K562 (cell line): ENCODE results near the gene INSYN2B. TPM values are rescaled to one million over a fixed set of nuclear protein-coding genes. Genes with fewer than 3 reads are reported as not detected.
A peak's percentile ranks its signal among the peaks of the same experiment; 100 is the strongest.

ENCODE experiments used
- ATF2 ChIP-seq: sonication (generic); formaldehyde crosslinking; IDR thresholded peaks from 2 replicates; pipeline ENCODE4 v1.8.1; 2022; ENCODE audit warnings: missing genetic modification reagents
- BACH1 ChIP-seq: fragments of 200-800 bp; sonication (Bioruptor generic); IDR thresholded peaks from 2 replicates; pipeline ENCODE4 v1.6.1; 2016; ENCODE audit warnings: missing genetic modification characterization, missing compliant biosample characterization
- BRD9 ChIP-seq: fragments of 450-650 bp; IDR thresholded peaks from 2 replicates; pipeline ENCODE4 v1.6.1; 2018; ENCODE audit warnings: low read depth; ENCODE audit not compliant: partially characterized antibody
- CTCF ChIP-seq, 3 experiments: IDR thresholded peaks in 2 of 3; conservative IDR thresholded peaks in 1 of 3; 2 replicates each; pipeline ENCODE4 v1.5.1; 2011 to 2012; ENCODE audit warnings: low read length in 3 of 3, mild to moderate bottlenecking in 3 of 3, control low read depth in 2 of 3, improper control_type of control experiment in 1 of 3, inconsistent platforms in 1 of 3, low read depth in 1 of 3, mixed read lengths in 1 of 3, moderate library complexity in 1 of 3; ENCODE audit not compliant: insufficient read depth in 2 of 3
- E2F1 ChIP-seq: sonication (generic); formaldehyde crosslinking; IDR thresholded peaks from 2 replicates; pipeline ENCODE4 v1.8.1; 2023; ENCODE audit warnings: mild to moderate bottlenecking, missing genetic modification reagents, moderate library complexity
- EGR1 ChIP-seq: fragments of 450-650 bp; conservative IDR thresholded peaks from 2 replicates; pipeline ENCODE4 v1.6.1; 2017; ENCODE audit warnings: mild to moderate bottlenecking
- FOXA1 ChIP-seq: fragments of 450-650 bp; IDR thresholded peaks from 2 replicates; pipeline ENCODE4 v1.6.1; 2016; ENCODE audit warnings: mild to moderate bottlenecking, borderline replicate concordance
- HMG20A ChIP-seq: fragments of 450-650 bp; formaldehyde crosslinking; conservative IDR thresholded peaks from 2 replicates; pipeline ENCODE4 v1.4.0; 2020; ENCODE audit warnings: mild to moderate bottlenecking, mixed read lengths
- ILK ChIP-seq: fragments of 450-650 bp; IDR thresholded peaks from 2 replicates; pipeline ENCODE4 v1.6.1; 2016; ENCODE audit warnings: missing genetic modification characterization, low read depth, mild to moderate bottlenecking, missing compliant biosample characterization, moderate library complexity, borderline replicate concordance
- KHSRP ChIP-seq: fragments of 450-650 bp; IDR thresholded peaks from 2 replicates; pipeline ENCODE4 v1.6.1; 2017
- L3MBTL2 ChIP-seq: fragments of 450-650 bp; IDR thresholded peaks from 2 replicates; pipeline ENCODE4 v1.6.1; 2016; ENCODE audit warnings: mild to moderate bottlenecking, moderate library complexity
- MAFF ChIP-seq: IDR thresholded peaks from 2 replicates; pipeline ENCODE4 v1.6.1; 2012; ENCODE audit warnings: low read length, improper control_type of control experiment
- MAFG ChIP-seq: fragments of 450-650 bp; conservative IDR thresholded peaks from 2 replicates; pipeline ENCODE4 v1.6.1; 2016; ENCODE audit warnings: missing genetic modification characterization, missing compliant biosample characterization
- MXD1 ChIP-seq: fragments of 250-450 bp; sonication (Bioruptor Pico); IDR thresholded peaks from 2 replicates; pipeline ENCODE4 v1.8.0; 2021; ENCODE audit warnings: borderline replicate concordance, mild to moderate bottlenecking, moderate library complexity; ENCODE audit not compliant: poor library complexity, severe bottlenecking
- MXI1 ChIP-seq: IDR thresholded peaks from 2 replicates; pipeline ENCODE4 v1.6.1; 2011; ENCODE audit warnings: low read depth, mild to moderate bottlenecking, improper control_type of control experiment, low read length
- NCOR1 ChIP-seq: fragments of 450-650 bp; IDR thresholded peaks from 2 replicates; pipeline ENCODE4 v1.6.1; 2016; ENCODE audit warnings: mild to moderate bottlenecking, moderate library complexity
- NFE2L1 ChIP-seq: fragments of 450-650 bp; IDR thresholded peaks from 2 replicates; pipeline ENCODE4 v1.6.1; 2016; ENCODE audit warnings: missing genetic modification characterization, low read depth, mild to moderate bottlenecking, missing compliant biosample characterization, moderate library complexity, borderline replicate concordance
- NR2C1 ChIP-seq, 2 experiments: fragments of 450-650 bp; IDR thresholded peaks; 2 replicates each; pipeline ENCODE4 v1.6.1; 2017; ENCODE audit warnings: mild to moderate bottlenecking in 2 of 2, antibody characterized with exemption in 1 of 2, inconsistent platforms in 1 of 2, missing compliant biosample characterization in 1 of 2, missing genetic modification characterization in 1 of 2
- OTX1 ChIP-seq: fragments of 450-650 bp; formaldehyde crosslinking; IDR thresholded peaks from 2 replicates; pipeline ENCODE4 v1.4.0; 2022; ENCODE audit warnings: mild to moderate bottlenecking
- PYGO2 ChIP-seq: fragments of 450-650 bp; IDR thresholded peaks from 2 replicates; pipeline ENCODE4 v1.6.1; 2016; ENCODE audit warnings: mild to moderate bottlenecking, missing genetic modification characterization, moderate library complexity, missing compliant biosample characterization
- SMAD4 ChIP-seq: fragments of 250-450 bp; sonication (Bioruptor Pico); conservative IDR thresholded peaks from 2 replicates; pipeline ENCODE4 v1.8.0; 2021; ENCODE audit warnings: inconsistent platforms, mild to moderate bottlenecking, moderate library complexity
- SMARCC2 ChIP-seq: fragments of 450-650 bp; IDR thresholded peaks from 2 replicates; pipeline ENCODE4 v1.6.1; 2017; ENCODE audit warnings: antibody characterized with exemption, moderate library complexity, mild to moderate bottlenecking, low read depth
- ZNF174 ChIP-seq: fragments of 250-450 bp; sonication (Bioruptor Pico); IDR thresholded peaks from 2 replicates; pipeline ENCODE4 v1.4.0; 2020; ENCODE audit warnings: mild to moderate bottlenecking
- ZNF282 ChIP-seq: sonication (generic); formaldehyde crosslinking; IDR thresholded peaks from 2 replicates; pipeline ENCODE4 v1.8.1; 2023; ENCODE audit warnings: missing genetic modification reagents
- ZNF384 ChIP-seq: IDR thresholded peaks from 2 replicates; pipeline ENCODE4 v1.6.1; 2012; ENCODE audit warnings: low read depth, low read length, improper control_type of control experiment
- ZNF766 ChIP-seq: fragments of 200-800 bp; sonication (Bioruptor generic); conservative IDR thresholded peaks from 2 replicates; pipeline ENCODE4 v1.6.1; 2016; ENCODE audit warnings: missing genetic modification characterization, missing compliant biosample characterization
- polyA plus RNA-seq, 8 experiments: library from polyadenylated mRNA; depleted of rRNA in 4 of 8; stranded (reverse) in 5 of 8; unstranded in 3 of 8; fragments of >200 nt; fragmentation: Nextera tagmentation in 2 of 8; fragmentation: Illumina TruSeq in 1 of 8; extraction: Ambion mirVana in 2 of 8; extraction: Trizol in 1 of 8; gene quantifications; 2 replicates each; pipeline versions ENCODE4 v1.2.1 to v1.2.3, GENCODE V29; 2011 to 2014; ENCODE audit warnings: inconsistent platforms in 1 of 8, missing spikeins in 1 of 8
- total RNA-seq, 7 experiments: library from RNA; depleted of rRNA in 6 of 7; stranded (reverse); fragments of >200 nt in 6 of 7; fragmentation: Illumina TruSeq in 2 of 7; extraction: Trizol in 2 of 7; gene quantifications; 2 replicates each; pipeline versions ENCODE4 v1.2.1 to v1.2.3, GENCODE V29; 2011 to 2021; ENCODE audit warnings: low replicate concordance in 1 of 7

The INSYN2B gene
- total and polyA plus RNA-seq, 9 of the 15 experiments (the other 6 are each of a cell fraction or from before 2014, with no cell fraction given) = not detected

GRCh38 chr5:169856571-169856970, 123.7 kb downstream of the INSYN2B start (continued):
- no peak for TF ChIP-seq CTCF (IDR thresholded peaks at IDR 0.05 in 2 of 3, conservative IDR thresholded peaks at IDR 0.05 in 1 of 3; ENCODE audit: insufficient read depth in 2 of 3, low read depth in 1 of 3, low read length in 3 of 3)
- TF ChIP-seq EGR1 = no peak
- TF ChIP-seq ZNF174 (CRISPR knock-in tag) = no peak
- TF ChIP-seq ATF2 (CRISPR knock-in tag) = no peak
- TF ChIP-seq MAFG = peak; percentile 84
- TF ChIP-seq KHSRP = no peak
- TF ChIP-seq NFE2L1 (tag) = peak; percentile 50; the same call in 1 of the 2 replicates
- TF ChIP-seq FOXA1 = no peak
- no peak for TF ChIP-seq HMG20A (CRISPR knock-in tag)
- TF ChIP-seq SMAD4 (CRISPR knock-in tag) = no peak
- TF ChIP-seq ZNF282 (CRISPR knock-in tag) = no peak
- no peak for TF ChIP-seq E2F1 (CRISPR knock-in tag)
- TF ChIP-seq ZNF766 (CRISPR knock-in tag) = no peak
- no peak for TF ChIP-seq ILK (tag)
- TF ChIP-seq BACH1 (tag) = 0 out of 2 replicates have a peak, but pooled peaks have one; percentile 43
- TF ChIP-seq L3MBTL2 = no peak
- TF ChIP-seq ZNF384 = no peak
- TF ChIP-seq MAFF = peak; percentile 85; the same call in 1 of the 2 replicates
- no peak for TF ChIP-seq MXI1
- TF ChIP-seq MXD1 (CRISPR knock-in tag) = no peak
- no peak for TF ChIP-seq NCOR1
- no peak for TF ChIP-seq PYGO2 (tag)
- no peak for TF ChIP-seq OTX1 (CRISPR knock-in tag)
- TF ChIP-seq BRD9 = no peak
- TF ChIP-seq NR2C1 (IDR thresholded peaks at IDR 0.05) = no peak
- no peak for TF ChIP-seq NR2C1 (tag; IDR thresholded peaks at IDR 0.05)
- no peak for TF ChIP-seq SMARCC2
